ENCODE data around the gene LGR6. TPM values are rescaled to one million over a fixed set of nuclear protein-coding genes. Genes with fewer than 3 reads are reported as not detected.
"Not testable (repeated sequence)": the region's sequence is repeated elsewhere in the genome, so short reads cannot be mapped to it uniquely, and the experiment has no call there.

LGR6 gene
- total and polyA plus RNA-seq, 8 donors, result 0.15 to 3.5 (median 0.58) TPM; not detected in 4

DNA sequence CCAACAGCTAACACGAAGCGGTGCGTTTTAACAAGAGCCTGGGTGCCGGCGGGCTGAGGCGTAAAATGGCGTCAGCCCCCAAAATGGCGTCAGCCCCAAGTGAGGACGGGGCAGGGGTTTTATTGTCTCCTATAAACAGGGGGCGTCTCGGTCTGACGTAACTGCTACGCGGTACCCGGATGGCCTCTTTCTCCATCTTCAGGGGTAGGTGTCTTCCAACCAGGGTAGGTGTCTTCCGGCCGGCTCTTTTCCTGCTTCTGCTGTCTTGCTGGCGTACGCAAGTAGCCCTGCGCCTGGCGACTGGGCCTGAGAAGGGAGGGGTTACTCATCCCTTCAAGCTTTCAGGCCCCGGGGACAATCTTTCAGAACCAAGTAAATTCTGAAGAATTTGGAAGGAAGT lies 45.3 kb downstream of the LGR6 start:
- no peaks in the 10 kb centered on the region for H3K4me1 ChIP-seq
- intact Hi-C loops (cut with DNase I; ENCODE audit: low total_unique reads), result no loop called here
- WGBS, 5 donors, result 91 to 95% (median 93%) methylated on average over 22 of the region's 22 CpGs
- no peak overlapping the region for H3K4me3 ChIP-seq
- no peak for DNase-seq
- H3K27me3 ChIP-seq, result peaks cover 0 to 30% (median 4%) of the 10 kb centered on the region in 3 donors
- no peaks in the 10 kb centered on the region for H3K9me3 ChIP-seq
- TF ChIP-seq POLR2AphosphoS5 (IDR thresholded peaks at IDR 0.05) (no peak), POLR2A (IDR thresholded peaks at IDR 0.05) (no peak), EP300 (IDR thresholded peaks at IDR 0.05) (no peak)
- TF ChIP-seq, protein P1, sequence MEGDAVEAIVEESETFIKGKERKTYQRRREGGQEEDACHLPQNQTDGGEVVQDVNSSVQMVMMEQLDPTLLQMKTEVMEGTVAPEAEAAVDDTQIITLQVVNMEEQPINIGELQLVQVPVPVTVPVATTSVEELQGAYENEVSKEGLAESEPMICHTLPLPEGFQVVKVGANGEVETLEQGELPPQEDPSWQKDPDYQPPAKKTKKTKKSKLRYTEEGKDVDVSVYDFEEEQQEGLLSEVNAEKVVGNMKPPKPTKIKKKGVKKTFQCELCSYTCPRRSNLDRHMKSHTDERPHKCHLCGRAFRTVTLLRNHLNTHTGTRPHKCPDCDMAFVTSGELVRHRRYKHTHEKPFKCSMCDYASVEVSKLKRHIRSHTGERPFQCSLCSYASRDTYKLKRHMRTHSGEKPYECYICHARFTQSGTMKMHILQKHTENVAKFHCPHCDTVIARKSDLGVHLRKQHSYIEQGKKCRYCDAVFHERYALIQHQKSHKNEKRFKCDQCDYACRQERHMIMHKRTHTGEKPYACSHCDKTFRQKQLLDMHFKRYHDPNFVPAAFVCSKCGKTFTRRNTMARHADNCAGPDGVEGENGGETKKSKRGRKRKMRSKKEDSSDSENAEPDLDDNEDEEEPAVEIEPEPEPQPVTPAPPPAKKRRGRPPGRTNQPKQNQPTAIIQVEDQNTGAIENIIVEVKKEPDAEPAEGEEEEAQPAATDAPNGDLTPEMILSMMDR (IDR thresholded peaks at IDR 0.05), result no peak
- no peak overlapping the region for H3K27ac ChIP-seq
- H3K36me3 ChIP-seq, result no peaks in the 10 kb centered on the region

DNA sequence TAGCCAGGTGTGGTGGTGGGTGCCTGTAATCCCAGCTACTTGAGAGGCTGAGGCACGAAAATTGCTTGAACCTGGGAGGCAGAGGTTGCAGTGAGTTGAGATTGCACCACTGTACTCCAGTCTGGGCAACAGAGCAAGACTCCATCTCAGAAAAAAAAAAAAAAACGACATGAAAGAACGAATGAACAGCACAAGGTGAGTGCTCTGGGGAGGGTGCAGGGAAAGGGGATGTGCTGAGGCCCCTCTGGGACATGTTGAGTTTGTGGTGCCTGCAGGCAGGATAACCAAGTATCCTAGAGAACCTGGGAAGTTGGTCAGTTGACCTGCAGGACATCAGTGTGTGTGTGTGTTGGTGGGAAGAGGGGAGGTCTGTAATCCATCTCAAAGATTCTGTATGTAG lies 46.6 kb downstream of the LGR6 start:
- 47 to 78% (median 68%) methylated on average over 3 of the region's 3 CpGs for WGBS, 5 donors
- not testable (repeated sequence) for H3K27ac ChIP-seq, H3K4me3 ChIP-seq, H3K36me3 ChIP-seq, H3K9me3 ChIP-seq, DNase-seq, H3K4me1 ChIP-seq
- peaks cover 0 to 30% (median 4%) of the 10 kb centered on the region in 3 donors for H3K27me3 ChIP-seq
- intact Hi-C loops (cut with DNase I; ENCODE audit: low total_unique reads), result loop anchor here (10.0 kb wide), 1 partner anchor 65 kb away; no protein-coding TSS in a partner anchor

DNA sequence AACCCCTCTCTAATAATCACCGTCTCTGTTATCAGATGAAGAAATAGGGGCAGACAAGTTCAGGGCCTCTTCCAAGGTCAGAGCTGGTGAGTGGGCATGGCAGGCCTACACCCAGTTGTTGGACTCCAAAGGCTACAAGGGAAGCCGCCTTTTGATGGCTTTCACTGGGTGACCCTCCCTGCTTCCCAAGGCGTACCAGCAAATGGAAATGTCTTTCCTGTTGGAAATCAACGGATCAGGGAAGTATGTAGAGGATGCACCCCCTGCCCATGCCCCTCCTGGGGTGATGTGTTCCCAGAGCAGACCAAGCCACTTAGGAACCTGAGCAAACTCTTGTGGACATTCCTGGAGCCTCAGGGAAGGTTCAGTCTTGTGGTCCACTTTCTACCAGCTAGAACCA lies 47.4 kb downstream of the LGR6 start:
- H3K27ac ChIP-seq, result no peak overlapping the region
- H3K9me3 ChIP-seq, result no peaks in the 10 kb centered on the region
- TF ChIP-seq POLR2A (IDR thresholded peaks at IDR 0.05) (no peak), POLR2AphosphoS5 (IDR thresholded peaks at IDR 0.05) (no peak), EP300 (IDR thresholded peaks at IDR 0.05) (no peak)
- TF ChIP-seq, protein P1 (IDR thresholded peaks at IDR 0.05), result no peak
- peaks cover 0 to 24% (median 4%) of the 10 kb centered on the region in 3 donors for H3K27me3 ChIP-seq
- intact Hi-C loops (cut with DNase I; ENCODE audit: low total_unique reads), result loop anchor here (10.0 kb wide), 1 partner anchor 64 kb away; no protein-coding TSS in a partner anchor
- no peak for DNase-seq
- H3K4me3 ChIP-seq, result no peak overlapping the region
- no peaks in the 10 kb centered on the region for H3K4me1 ChIP-seq
- 75 to 86% (median 75%) methylated on average over 4 of the region's 4 CpGs for WGBS, 5 donors
- H3K36me3 ChIP-seq, result no peaks in the 10 kb centered on the region

DNA sequence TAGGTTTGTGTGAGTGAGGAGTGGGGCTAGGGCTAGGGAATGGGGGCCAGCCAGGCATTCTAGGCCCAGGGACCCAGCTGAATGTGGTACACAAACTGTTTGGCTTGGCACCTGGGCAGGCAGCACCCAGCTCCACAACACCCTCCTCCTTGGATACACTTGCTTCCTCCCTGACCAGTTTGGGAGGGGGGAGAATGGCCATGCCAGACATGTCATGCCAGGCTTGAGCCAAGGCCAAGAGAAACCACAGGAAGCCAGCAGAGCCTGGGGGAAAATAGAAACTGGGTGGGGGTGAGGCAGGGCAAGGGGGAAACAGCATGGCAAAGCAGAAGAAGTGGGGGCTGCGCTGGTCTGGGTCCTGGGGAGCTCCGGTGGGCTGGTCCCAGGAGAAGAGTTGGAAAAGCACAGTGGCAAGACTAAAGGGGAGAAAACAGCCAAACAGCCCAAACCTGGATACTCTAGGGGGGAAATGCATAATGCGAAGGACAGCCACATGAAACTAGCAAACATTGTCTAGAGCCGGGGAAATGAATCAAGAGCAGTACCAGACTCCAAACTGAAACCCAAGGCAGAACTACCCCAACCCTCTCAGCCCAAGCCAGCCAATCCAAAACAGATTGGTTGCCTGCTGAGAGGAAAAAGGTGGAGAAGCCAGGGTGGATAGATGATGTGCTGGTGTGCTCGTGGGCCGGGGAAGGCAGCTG lies 47.9 kb downstream of the LGR6 start:
- Histone ChIP-seq H3K9me3 (no peaks in the 10 kb centered on the region), H3K36me3 (no peaks in the 10 kb centered on the region), H3K27me3 (peaks cover 0 to 18% (median under 1%) of the 10 kb centered on the region in 3 donors), H3K27ac (no peak overlapping the region), H3K4me1 (no peaks in the 10 kb centered on the region), H3K4me3 (no peak overlapping the region)
- WGBS, 5 donors, result 46 to 75% (median 61%) methylated on average over 6 of the region's 6 CpGs
- peak in 1 of 2 donors; percentile 61 for DNase-seq
- TF ChIP-seq, protein P1 (IDR thresholded peaks at IDR 0.05), result no peak
- no peak for TF ChIP-seq POLR2A (IDR thresholded peaks at IDR 0.05)
- no peak for TF ChIP-seq POLR2AphosphoS5 (IDR thresholded peaks at IDR 0.05)
- no peak for TF ChIP-seq EP300 (IDR thresholded peaks at IDR 0.05)
- intact Hi-C loops (cut with DNase I; ENCODE audit: low total_unique reads), result loop anchor here (10.0 kb wide), 1 partner anchor 63 kb away; no protein-coding TSS in a partner anchor

DNA sequence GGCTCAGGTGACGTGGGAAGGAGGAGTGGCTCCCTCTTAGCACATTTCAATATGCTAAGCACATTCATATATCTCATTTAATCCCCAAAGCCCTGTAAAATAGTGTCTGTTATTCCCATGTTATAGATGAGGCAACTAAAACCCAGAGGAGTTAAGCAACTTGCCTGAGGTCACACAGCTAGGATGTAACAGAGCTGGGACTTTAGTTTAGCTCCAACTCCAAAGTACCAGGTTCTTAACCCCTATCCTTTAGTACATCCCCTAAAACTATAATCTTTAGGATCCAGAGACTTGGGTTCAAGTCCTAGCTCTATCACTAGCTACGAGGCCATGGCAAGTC lies 48.5 kb downstream of the LGR6 start:
- no peak overlapping the region for H3K27ac ChIP-seq
- H3K4me1 ChIP-seq, result no peaks in the 10 kb centered on the region
- WGBS, 5 donors, result 56 to 73% (median 66%) methylated on average over 2 of the region's 2 CpGs
- intact Hi-C loops (cut with DNase I; ENCODE audit: low total_unique reads), result loop anchor here (10.0 kb wide), 1 partner anchor 63 kb away; no protein-coding TSS in a partner anchor
- H3K27me3 ChIP-seq, result peaks cover 0 to 13% (median 0%) of the 10 kb centered on the region in 3 donors
- TF ChIP-seq POLR2AphosphoS5 (IDR thresholded peaks at IDR 0.05) (no peak), EP300 (IDR thresholded peaks at IDR 0.05) (no peak), POLR2A (IDR thresholded peaks at IDR 0.05) (no peak)
- TF ChIP-seq, protein P1 (IDR thresholded peaks at IDR 0.05), result no peak
- no peak for DNase-seq
- no peaks in the 10 kb centered on the region for H3K36me3 ChIP-seq
- H3K9me3 ChIP-seq, result no peaks in the 10 kb centered on the region
- no peak overlapping the region for H3K4me3 ChIP-seq
